NT2/D1 (cell line): ENCODE results near the gene MAP2K2.

Experiments used
- DNase-seq: peaks from one replicate; pipeline ENCODE4 v3.0.0-alpha.2; 2011; ENCODE audit warnings: low read depth, low spot score
- H3K27me3 ChIP-seq: 2 replicates; pipeline ENCODE4 v1.6.0; 2011; ENCODE audit warnings: mild to moderate bottlenecking; ENCODE audit not compliant: insufficient read length, insufficient read depth
- H3K36me3 ChIP-seq: 2 replicates; pipeline ENCODE4 v1.6.1; 2011; ENCODE audit warnings: mild to moderate bottlenecking, low read length, mixed read lengths; ENCODE audit not compliant: insufficient read depth, insufficient read length
- H3K4me1 ChIP-seq: 2 replicates; pipeline ENCODE4 v1.5.1; 2011; ENCODE audit not compliant: insufficient read depth, insufficient read length
- H3K4me3 ChIP-seq: 2 replicates; pipeline ENCODE4 v1.5.1; 2011; ENCODE audit warnings: low read depth; ENCODE audit not compliant: insufficient read length
- H3K9ac ChIP-seq: 2 replicates; pipeline ENCODE4 v1.6.0; 2011; ENCODE audit warnings: low read depth; ENCODE audit not compliant: insufficient read length
- H3K9me3 ChIP-seq: 2 replicates; pipeline ENCODE4 v1.5.1; 2011; ENCODE audit warnings: mild to moderate bottlenecking, low read length; ENCODE audit not compliant: insufficient read depth
- SUZ12 ChIP-seq: IDR thresholded peaks from 2 replicates; pipeline ENCODE4 v1.6.1; 2011; ENCODE audit not compliant: insufficient read length, insufficient read depth; ENCODE audit errors: extremely low read depth
- YY1 ChIP-seq: IDR thresholded peaks from 2 replicates; pipeline ENCODE4 v1.6.1; 2011; ENCODE audit not compliant: insufficient read length, insufficient read depth
- ZNF274 ChIP-seq: IDR thresholded peaks from 2 replicates; pipeline ENCODE4 v1.6.1; 2011; ENCODE audit warnings: mild to moderate bottlenecking, low read depth, low read length

MAP2K2 gene

GRCh38 chr19:4124638-4125037 lies 716 bp upstream of the MAP2K2 start:
- Histone ChIP-seq H3K36me3 (peaks cover 17% of the 10 kb centered on the region), H3K27me3 (no peaks in the 10 kb centered on the region), H3K4me1 (peaks cover 8% of the 10 kb centered on the region), H3K9ac (peak overlapping the region; percentile 65), H3K9me3 (no peaks in the 10 kb centered on the region), H3K4me3 (peak overlapping the region; percentile 81)
- TF ChIP-seq ZNF274 = no peak
- no peak for TF ChIP-seq SUZ12
- no peak for TF ChIP-seq YY1
- DNase-seq = no peak

GRCh38 chr19:4122480-4122879 lies 1.4 kb downstream of the MAP2K2 start:
- TF ChIP-seq YY1 = no peak
- TF ChIP-seq ZNF274 = no peak
- TF ChIP-seq SUZ12 = no peak
- Histone ChIP-seq H3K4me3 (peak overlapping the region; percentile 81), H3K9me3 (no peaks in the 10 kb centered on the region), H3K36me3 (peaks cover 33% of the 10 kb centered on the region), H3K27me3 (no peaks in the 10 kb centered on the region), H3K4me1 (peaks cover 9% of the 10 kb centered on the region), H3K9ac (peak overlapping the region; percentile 98)
- no peak for DNase-seq

- DNase-seq = no peak
- Histone ChIP-seq H3K4me1 (peaks cover 9% of the 10 kb centered on the region), H3K27me3 (no peaks in the 10 kb centered on the region), H3K4me3 (no peak overlapping the region), H3K9ac (no peak overlapping the region), H3K9me3 (no peaks in the 10 kb centered on the region), H3K36me3 (peaks cover 39% of the 10 kb centered on the region)
- no peak for TF ChIP-seq YY1
- TF ChIP-seq SUZ12 = no peak
- no peak for TF ChIP-seq ZNF274
These were observed 2.1 kb downstream of the MAP2K2 start for GRCh38 chr19:4121815-4122214.

- Histone ChIP-seq H3K9me3 (no peaks in the 10 kb centered on the region), H3K9ac (peak overlapping the region; percentile 50), H3K4me1 (peaks cover 9% of the 10 kb centered on the region), H3K4me3 (no peak overlapping the region), H3K27me3 (no peaks in the 10 kb centered on the region), H3K36me3 (peaks cover 45% of the 10 kb centered on the region)
- DNase-seq = no peak
- no peak for TF ChIP-seq SUZ12
- TF ChIP-seq ZNF274 = no peak
- no peak for TF ChIP-seq YY1
These were observed 2.7 kb downstream of the MAP2K2 start for GRCh38 chr19:4121273-4121612.

- DNase-seq = no peak
- no peak for TF ChIP-seq SUZ12
- no peak for TF ChIP-seq ZNF274
- TF ChIP-seq YY1 = no peak
- Histone ChIP-seq H3K36me3 (peaks cover 50% of the 10 kb centered on the region), H3K27me3 (no peaks in the 10 kb centered on the region), H3K9me3 (no peaks in the 10 kb centered on the region), H3K9ac (peak overlapping the region; percentile 50), H3K4me3 (no peak overlapping the region), H3K4me1 (peaks cover 10% of the 10 kb centered on the region)
These were observed 3.2 kb downstream of the MAP2K2 start for GRCh38 chr19:4120559-4121272.

- no peak overlapping the region for H3K9ac ChIP-seq
- H3K4me1 ChIP-seq = peaks cover 17% of the 10 kb centered on the region
- H3K36me3 ChIP-seq = peaks cover 60% of the 10 kb centered on the region
- no peak for DNase-seq
- H3K4me3 ChIP-seq = no peak overlapping the region
- H3K9me3 ChIP-seq = no peaks in the 10 kb centered on the region
- H3K27me3 ChIP-seq = no peaks in the 10 kb centered on the region
- no peak for TF ChIP-seq SUZ12
- TF ChIP-seq YY1 = no peak
- no peak for TF ChIP-seq ZNF274
These were observed 4.2 kb downstream of the MAP2K2 start for GRCh38 chr19:4119763-4120162.

- no peak overlapping the region for H3K4me3 ChIP-seq
- no peak for TF ChIP-seq SUZ12
- H3K36me3 ChIP-seq = peaks cover 90% of the 10 kb centered on the region
- peaks cover 22% of the 10 kb centered on the region for H3K4me1 ChIP-seq
- no peak for DNase-seq
- no peaks in the 10 kb centered on the region for H3K9me3 ChIP-seq
- H3K9ac ChIP-seq = peak overlapping the region; percentile 56
- H3K27me3 ChIP-seq = no peaks in the 10 kb centered on the region
These were observed 8.0 kb downstream of the MAP2K2 start for GRCh38 chr19:4115818-4116385.
